Testis (tissue), 3 donors: ENCODE data around the gene MPL. TPM values are rescaled to one million over a fixed set of nuclear protein-coding genes. Genes with fewer than 3 reads are reported as not detected.

Source experiments
- DNase-seq: peaks from one replicate; pipeline ENCODE4 v3.0.0-alpha.2; 2019
- H3K27ac ChIP-seq, 2 donors: fragments of 200-600 bp; sonication (generic); one replicate each; pipeline ENCODE4 v1.5.1; 2019
- H3K27me3 ChIP-seq: fragments of 200-600 bp; sonication (generic); one replicate; pipeline ENCODE4 v1.5.1; 2019
- H3K36me3 ChIP-seq: fragments of 200-600 bp; sonication (generic); one replicate; pipeline ENCODE4 v1.5.1; 2017; ENCODE audit warnings: low read depth; ENCODE audit errors: missing control alignments
- H3K4me1 ChIP-seq: fragments of 200-600 bp; sonication (generic); one replicate; pipeline ENCODE4 v1.5.1; 2019
- H3K4me3 ChIP-seq, 2 donors: fragments of 200-600 bp; sonication (generic); one replicate each; pipeline ENCODE4 v1.5.1; 2017 to 2019
- H3K9me3 ChIP-seq: fragments of 200-600 bp; sonication (generic); one replicate; pipeline ENCODE4 v1.5.1; 2017
- CTCF ChIP-seq, 3 experiments: fragments of 450-650 bp in 2 of 3; fragments of 200-600 bp in 1 of 3; sonication (generic) in 1 of 3; IDR thresholded peaks; one replicate each; pipeline ENCODE4 v1.5.1; 2016 to 2019; ENCODE audit warnings: antibody characterized with exemption in 3 of 3, mild to moderate bottlenecking in 2 of 3, moderate library complexity in 1 of 3
- POLR2A ChIP-seq: fragments of 450-650 bp; IDR thresholded peaks from one replicate; pipeline ENCODE4 v1.6.1; 2017; ENCODE audit warnings: antibody characterized with exemption, mild to moderate bottlenecking, moderate library complexity
- WGBS, 2 donors: methylation state at CpG; one replicate each; pipeline ENCODE4 v1.1.5; 2018; 5-methylcytosine and 5-hydroxymethylcytosine counted together
- intact Hi-C: fragments of 100-400 bp; cut with DNase I; formaldehyde crosslinking; loops from one replicate; pipeline ENCODE4 v1.15.1; 2023; ENCODE audit warnings: low total_unique reads
- polyA plus RNA-seq: library from polyadenylated mRNA; stranded (reverse); fragments of 350-450 nt; fragmentation: Illumina TruSeq; extraction: RNeasy Lipid Tissue Mini Kit (QIAGEN cat#74804); gene quantifications from one replicate; pipeline ENCODE4 v1.2.3, GENCODE V29; 2014; ENCODE audit warnings: low read depth, low replicate concordance; ENCODE audit not compliant: insufficient read depth
- total RNA-seq, 2 donors: library from RNA; depleted of rRNA; stranded (reverse); fragments of >200 nt; gene quantifications; one replicate each; pipeline ENCODE4 v1.2.3, GENCODE V29; 2016

The MPL gene
- total and polyA plus RNA-seq, 3 donors from 2014 or later, result 0.32 to 0.56 (median 0.47) TPM

- Histone ChIP-seq H3K27me3 (no peaks in the 10 kb centered on the region), H3K27ac (no peak overlapping the region), H3K9me3 (no peaks in the 10 kb centered on the region), H3K4me1 (peaks cover 7% of the 10 kb centered on the region), H3K4me3 (no peak overlapping the region), H3K36me3 (no peaks in the 10 kb centered on the region)
- DNase-seq, result no peak
- WGBS, 2 donors, result 82 to 92% methylated on average over 7 of the region's 7 CpGs
- no peak for TF ChIP-seq CTCF (IDR thresholded peaks at IDR 0.05)
- TF ChIP-seq POLR2A, result no peak
- intact Hi-C loops, result no loop called here
These were observed 39.2 kb downstream of the MPL start for GRCh38 chr1:43376723-43377235.

GRCh38 chr1:43377831-43378230, 40.2 kb downstream of the MPL start:
- Histone ChIP-seq H3K4me3 (no peak overlapping the region), H3K27ac (no peak overlapping the region), H3K4me1 (peaks cover 16% of the 10 kb centered on the region), H3K27me3 (no peaks in the 10 kb centered on the region), H3K9me3 (no peaks in the 10 kb centered on the region), H3K36me3 (no peaks in the 10 kb centered on the region)
- whole genome bisulfite sequencing, 2 donors, result 94 to 96% methylated on average over 1 of the region's 1 CpG
- DNase-seq, result no peak
- intact Hi-C loops, result no loop called here
- TF ChIP-seq CTCF (IDR thresholded peaks at IDR 0.05) (no peak), POLR2A (no peak)

- Histone ChIP-seq H3K4me3 (no peak overlapping the region), H3K27me3 (no peaks in the 10 kb centered on the region), H3K36me3 (no peaks in the 10 kb centered on the region), H3K4me1 (peaks cover 16% of the 10 kb centered on the region), H3K9me3 (no peaks in the 10 kb centered on the region), H3K27ac (no peak overlapping the region)
- no peak for TF ChIP-seq CTCF (IDR thresholded peaks at IDR 0.05)
- TF ChIP-seq POLR2A, result no peak
- intact Hi-C loops, result no loop called here
- 88 to 94% methylated on average over 1 of the region's 1 CpG for WGBS, 2 donors
- no peak for DNase-seq
These were observed 41.9 kb downstream of the MPL start for GRCh38 chr1:43379476-43379875.

GRCh38 chr1:43381612-43382011, 44.0 kb downstream of the MPL start:
- no peak for DNase-seq
- no peak for TF ChIP-seq POLR2A
- TF ChIP-seq CTCF (IDR thresholded peaks at IDR 0.05), result no peak
- intact Hi-C loops, result no loop called here
- peaks cover 16% of the 10 kb centered on the region for H3K4me1 ChIP-seq
- no peak overlapping the region for H3K4me3 ChIP-seq
- no peaks in the 10 kb centered on the region for H3K36me3 ChIP-seq
- H3K27ac ChIP-seq, result peak overlapping the region; percentile 4 to 26
- H3K9me3 ChIP-seq, result no peaks in the 10 kb centered on the region
- WGBS, 2 donors, result 51 to 70% methylated on average over 3 of the region's 3 CpGs
- no peaks in the 10 kb centered on the region for H3K27me3 ChIP-seq

- intact Hi-C loops, result no loop called here
- peak overlapping the region; percentile 18 to 26 for H3K27ac ChIP-seq
- H3K9me3 ChIP-seq, result no peaks in the 10 kb centered on the region
- WGBS, 2 donors, result 36 to 45% methylated on average over 6 of the region's 6 CpGs
- TF ChIP-seq POLR2A (no peak), CTCF (IDR thresholded peaks at IDR 0.05) (no peak)
- H3K4me1 ChIP-seq, result peaks cover 16% of the 10 kb centered on the region
- no peaks in the 10 kb centered on the region for H3K36me3 ChIP-seq
- DNase-seq, result peak; percentile 45
- no peaks in the 10 kb centered on the region for H3K27me3 ChIP-seq
- H3K4me3 ChIP-seq, result no peak overlapping the region
These were observed 44.6 kb downstream of the MPL start for GRCh38 chr1:43382027-43382779.
